GM19035 (cell line): ENCODE data around the gene ACAP3.
"Not testable (repeated sequence)": the region's sequence is repeated elsewhere in the genome, so short reads cannot be mapped to it uniquely, and the experiment has no call there.

Source experiments
- ATAC-seq: cut with Tn5 transposase; IDR thresholded peaks from one replicate; pipeline ENCODE4 v1.9.1; 2021; ENCODE audit not compliant: unreplicated experiment

ACAP3 gene

GRCh38 chr1:1330366-1331067 lies 22.8 kb upstream of the ACAP3 start:
- ATAC-seq, result no peak

- ATAC-seq, result no peak
These were observed 21.8 kb upstream of the ACAP3 start for GRCh38 chr1:1329304-1330210.

- no peak for ATAC-seq
These were observed 20.5 kb upstream of the ACAP3 start for GRCh38 chr1:1328254-1328653.

- no peak for ATAC-seq
These were observed 19.6 kb upstream of the ACAP3 start for GRCh38 chr1:1327291-1327690.

GRCh38 chr1:1326075-1326605 lies 18.4 kb upstream of the ACAP3 start:
- no peak for ATAC-seq

GRCh38 chr1:1325288-1326074 lies 17.8 kb upstream of the ACAP3 start:
- ATAC-seq, result no peak

- ATAC-seq, result peak; percentile 74
These were observed 17.0 kb upstream of the ACAP3 start, which contains the start of the genes CPTP and INTS11 for GRCh38 chr1:1324524-1325287. TSS of gene CPTP (plus strand) at chr1:1324802. CDS start at chr1:1326911, 2,109 bp downstream. TSS of gene INTS11 (minus strand) at chr1:1324660. CDS start at chr1:1324608, 52 bp downstream.

- ATAC-seq, result peak; percentile 27
These were observed 16.4 kb upstream of the ACAP3 start for GRCh38 chr1:1324084-1324523.

- ATAC-seq, result no peak
These were observed 15.2 kb upstream of the ACAP3 start for GRCh38 chr1:1322952-1323351.

- no peak for ATAC-seq
These were observed 14.7 kb upstream of the ACAP3 start for GRCh38 chr1:1322418-1322817.

GRCh38 chr1:1321477-1321876 lies 13.7 kb upstream of the ACAP3 start:
- ATAC-seq, result no peak

- ATAC-seq, result no peak
These were observed 13.1 kb upstream of the ACAP3 start for GRCh38 chr1:1320666-1321448.

GRCh38 chr1:1319646-1319941 lies 11.9 kb upstream of the ACAP3 start:
- ATAC-seq, result no peak

GRCh38 chr1:1318777-1319645 lies 11.3 kb upstream of the ACAP3 start:
- no peak for ATAC-seq

- ATAC-seq, result no peak
These were observed 10.5 kb upstream of the ACAP3 start for GRCh38 chr1:1318131-1318652.

- no peak for ATAC-seq
These were observed 9.7 kb upstream of the ACAP3 start for GRCh38 chr1:1317420-1317819.

GRCh38 chr1:1316199-1316598 lies 8.5 kb upstream of the ACAP3 start:
- not testable (repeated sequence) for ATAC-seq

GRCh38 chr1:1315435-1315954 lies 7.8 kb upstream of the ACAP3 start:
- ATAC-seq, result no peak
